GM12864 (cell line): ENCODE measurements around the gene GFAP.
"Not testable (repeated sequence)": the region's sequence is repeated elsewhere in the genome, so short reads cannot be mapped to it uniquely, and the experiment has no call there.

Experiments
- DNase-seq: peaks from one replicate; pipeline ENCODE4 v3.0.0-alpha.2; 2011; ENCODE audit warnings: low read depth
- H3K4me3 ChIP-seq: 2 replicates; pipeline ENCODE4 v1.5.1; 2011; ENCODE audit warnings: mild to moderate bottlenecking, low read depth, low read length, control low read depth
- CTCF ChIP-seq: IDR thresholded peaks from 2 replicates; pipeline ENCODE4 v1.5.1; 2011; ENCODE audit warnings: low read depth, mild to moderate bottlenecking, moderate library complexity, low read length, control low read depth, inconsistent platforms; ENCODE audit errors: missing control alignments

GFAP gene

DNA sequence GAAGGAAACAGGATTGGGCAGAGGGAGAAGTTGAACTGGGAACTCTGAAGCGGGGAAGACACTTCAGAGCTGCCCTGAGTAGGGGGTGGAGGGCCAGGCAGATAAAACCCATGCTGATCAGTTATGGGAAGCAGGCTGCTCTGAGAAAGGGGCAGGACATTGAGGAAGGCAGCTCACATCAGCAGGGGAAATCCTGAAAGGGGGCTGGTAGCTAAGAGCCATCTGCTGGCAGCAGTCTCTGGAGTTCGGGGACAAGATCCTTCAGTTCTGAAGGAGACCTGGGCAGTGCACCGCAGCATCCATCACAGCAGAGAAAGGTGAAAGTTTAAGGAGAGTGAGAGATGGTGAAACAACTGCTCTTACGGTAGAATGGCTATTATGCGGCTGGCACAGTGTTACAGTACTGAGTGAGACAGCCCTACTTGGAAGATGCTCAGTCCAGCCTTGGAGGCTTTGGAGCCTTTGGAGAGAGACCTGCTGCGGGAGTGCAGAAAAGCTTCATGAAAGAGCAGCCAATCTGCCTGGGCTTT lies 37.7 kb upstream of the GFAP start:
- no peak for DNase-seq
- no peak overlapping the region for H3K4me3 ChIP-seq
- TF ChIP-seq CTCF = no peak

DNA sequence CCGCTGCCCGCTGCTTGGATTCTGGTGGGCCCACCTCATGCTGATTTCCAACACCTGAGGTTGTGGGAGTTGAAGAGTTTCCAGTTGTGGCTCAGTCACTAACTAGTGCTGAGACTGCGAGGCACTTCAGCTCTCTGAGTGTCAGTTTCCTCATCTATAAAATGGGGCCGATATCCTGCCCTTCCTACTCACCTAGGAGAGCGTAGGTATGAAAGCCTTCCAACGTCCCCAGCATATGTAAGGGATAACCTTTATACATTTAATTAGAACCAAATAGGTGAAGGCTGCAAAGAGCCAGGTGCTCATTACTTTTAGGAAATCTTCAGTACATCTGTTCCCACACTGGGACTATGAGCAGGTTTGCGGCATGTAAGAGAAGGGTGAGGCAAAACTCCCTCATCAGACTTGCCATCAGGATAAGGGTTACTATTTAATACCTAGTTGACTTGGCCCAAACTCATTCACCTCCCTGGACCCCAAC lies 33.1 kb upstream of the GFAP start:
- H3K4me3 ChIP-seq = peak overlapping the region; percentile 65
- no peak for DNase-seq
- no peak for TF ChIP-seq CTCF

DNA sequence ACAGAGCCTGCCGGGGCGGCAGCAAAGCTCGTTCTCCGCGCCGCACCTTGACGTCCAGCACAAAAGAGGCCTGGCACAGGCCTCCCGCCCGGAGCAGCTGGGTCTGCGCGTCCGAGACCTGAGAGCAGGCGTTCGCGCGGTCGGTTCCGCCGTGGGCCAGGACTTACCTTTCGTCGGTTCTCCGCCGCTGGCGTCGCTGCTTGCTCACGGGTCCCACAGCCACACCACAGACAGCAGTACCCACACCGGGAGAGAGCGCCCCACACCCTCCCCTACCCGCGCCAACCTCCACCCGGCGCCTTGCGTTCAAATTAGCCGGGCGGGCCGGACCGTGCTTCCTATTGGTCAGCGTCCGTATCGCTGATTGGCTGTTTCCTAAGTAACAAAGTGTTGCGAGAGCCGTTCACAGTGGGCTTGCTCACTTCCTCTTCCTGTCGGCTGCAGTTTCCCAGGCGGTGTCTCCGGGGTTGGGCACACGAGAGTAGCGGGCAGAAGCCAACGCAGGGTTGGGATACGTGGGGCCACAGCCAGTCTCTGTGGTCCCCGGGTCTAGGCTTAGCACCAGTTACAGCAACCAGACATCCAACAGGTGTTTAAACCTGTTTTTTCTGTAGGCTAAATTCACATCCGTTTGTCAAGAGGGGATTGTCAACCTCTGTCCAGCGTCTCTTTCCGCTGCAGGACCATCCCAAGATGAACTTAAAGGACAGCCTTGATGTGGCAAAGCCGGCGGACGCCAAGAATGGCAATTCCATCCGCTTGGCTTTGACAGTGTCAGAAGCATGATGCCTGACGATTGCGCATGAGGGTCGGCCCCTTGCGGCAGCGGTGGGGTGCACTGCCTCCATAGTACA lies 32.4 kb upstream of the GFAP start, which contains the start of gene KIF18B:
KIF18B (minus strand) TSS at position 313 of the 854 bp plus-strand sequence. CDS start 11,429 bp downstream, outside the sequence.
- TF ChIP-seq CTCF = no peak
- DNase-seq = peak; percentile 95
- peak within 1 kb of the TSS; percentile 65 for H3K4me3 ChIP-seq

DNA sequence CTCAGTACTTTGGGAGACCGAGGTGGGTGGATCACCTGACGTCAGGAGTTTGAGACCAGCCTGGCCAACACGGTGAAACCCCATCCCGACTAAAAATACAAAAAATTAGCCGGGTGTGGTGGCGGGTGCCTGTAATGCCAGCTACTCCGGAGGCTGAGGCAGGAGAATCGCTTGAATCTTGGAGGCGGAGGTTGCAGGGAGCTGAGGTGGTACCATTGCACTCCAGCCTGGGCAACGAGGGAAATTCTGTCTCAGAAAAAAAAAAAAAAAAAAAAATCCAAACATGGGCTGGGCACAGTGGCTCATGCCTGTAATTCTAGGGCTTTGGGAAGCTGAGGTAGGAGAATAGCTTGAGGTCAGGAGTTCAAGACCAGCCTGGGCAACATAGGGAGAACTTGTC lies 30.4 kb upstream of the GFAP start:
- not testable (repeated sequence) for H3K4me3 ChIP-seq, DNase-seq

DNA sequence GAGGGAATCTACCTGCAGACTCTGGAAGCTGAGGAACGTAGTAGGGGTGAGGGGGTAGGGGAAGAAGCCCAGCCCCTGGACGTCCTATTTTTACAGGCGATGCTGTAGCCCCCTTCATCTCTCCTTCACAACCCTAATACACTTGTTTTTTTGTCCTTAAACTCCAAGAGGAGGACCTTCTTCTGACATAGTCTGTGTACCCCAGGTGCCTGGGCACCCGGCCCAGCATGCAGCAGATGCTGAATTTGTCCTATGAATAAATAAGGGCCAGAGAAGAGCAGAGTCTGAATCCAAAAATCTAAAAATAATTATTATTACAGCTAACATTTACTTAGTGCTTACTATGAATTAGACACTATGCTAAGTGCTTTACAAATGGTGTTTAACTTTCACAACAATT lies 27.2 kb upstream of the GFAP start:
- H3K4me3 ChIP-seq = no peak overlapping the region
- DNase-seq = no peak
- TF ChIP-seq CTCF = no peak

- no peak overlapping the region for H3K4me3 ChIP-seq
- DNase-seq = no peak
- TF ChIP-seq CTCF = no peak
Measured at GRCh38 chr17:44941712-44942331, 26.5 kb upstream of the GFAP start.

GRCh38 chr17:44940768-44941167 lies 25.5 kb upstream of the GFAP start:
- no peak for DNase-seq
- TF ChIP-seq CTCF = no peak
- H3K4me3 ChIP-seq = no peak overlapping the region
